Measurements from ENCODE around the gene L3MBTL4. TPM values are rescaled to one million over a fixed set of nuclear protein-coding genes. Genes with fewer than 3 reads are reported as not detected.

L3MBTL4 gene
- total RNA-seq, 1 experiment from 2014 or later = 1.4 TPM

GRCh38 chr18:6363216-6363615 lies 51.5 kb downstream of the L3MBTL4 start:
- no peak for TF ChIP-seq NR3C1 (CRISPR knock-in tag; conservative IDR thresholded peaks at IDR 0.05; ENCODE audit: low read depth)
- TF ChIP-seq IRF1 (CRISPR knock-in tag; IDR thresholded peaks at IDR 0.05) = no peak
- no peak for TF ChIP-seq ZNF317 (CRISPR knock-in tag; IDR thresholded peaks at IDR 0.05; ENCODE audit: borderline replicate concordance, low read depth)
- no peak for TF ChIP-seq RORB (CRISPR knock-in tag; IDR thresholded peaks at IDR 0.05)
- TF ChIP-seq JAZF1 (CRISPR knock-in tag; IDR thresholded peaks at IDR 0.05) = no peak
- no peak for TF ChIP-seq ZNF396 (CRISPR knock-in tag; IDR thresholded peaks at IDR 0.05; ENCODE audit: borderline replicate concordance)
- no peak for TF ChIP-seq E2F4 (CRISPR knock-in tag; IDR thresholded peaks at IDR 0.05; ENCODE audit: borderline replicate concordance, low read depth)
- POLR2A ChIA-PET = no interaction called here
- Mint-ChIP-seq H3K27ac (no peak overlapping the region), H3K27me3 (ENCODE audit: low read depth) (peaks cover 2% of the 10 kb centered on the region; the same call in 1 of the 2 replicates), H3K4me1 (peaks cover 39% of the 10 kb centered on the region), H3K36me3 (no peaks in the 10 kb centered on the region), H3K4me3 (no peak overlapping the region), H3K9me3 (no peaks in the 10 kb centered on the region)
- ATAC-seq (no peak), DNase-seq (ENCODE audit: low spot score) (no peak)
- CTCF ChIA-PET = interaction anchor here (1.1 kb wide), 1 partner anchor 144 kb away, joined by 4 read pairs; no protein-coding TSS in a partner anchor

- Mint-ChIP-seq H3K36me3 (no peaks in the 10 kb centered on the region), H3K27me3 (ENCODE audit: low read depth) (peaks cover 2% of the 10 kb centered on the region; the same call in 1 of the 2 replicates), H3K4me3 (no peak overlapping the region), H3K4me1 (peaks cover 40% of the 10 kb centered on the region), H3K27ac (no peak overlapping the region), H3K9me3 (no peaks in the 10 kb centered on the region)
- no peak for DNase-seq (ENCODE audit: low spot score)
- ATAC-seq = no peak
- CTCF ChIA-PET = interaction anchor here (1.1 kb wide), 1 partner anchor 143 kb away, joined by 4 read pairs; no protein-coding TSS in a partner anchor
- TF ChIP-seq ZBTB43 (CRISPR knock-in tag; IDR thresholded peaks at IDR 0.05) = no peak
- TF ChIP-seq ATF1 (CRISPR knock-in tag; IDR thresholded peaks at IDR 0.05) = no peak
- no peak for TF ChIP-seq SMAD3 (CRISPR knock-in tag; IDR thresholded peaks at IDR 0.05; ENCODE audit: borderline replicate concordance)
- TF ChIP-seq AFF4 (CRISPR knock-in tag; IDR thresholded peaks at IDR 0.05; ENCODE audit: borderline replicate concordance) = no peak
- TF ChIP-seq ZNF425 (CRISPR knock-in tag; conservative IDR thresholded peaks at IDR 0.05) = no peak
- TF ChIP-seq SP1 (CRISPR knock-in tag; conservative IDR thresholded peaks at IDR 0.05) = no peak
- TF ChIP-seq OVOL2 (CRISPR knock-in tag; IDR thresholded peaks at IDR 0.05; ENCODE audit: borderline replicate concordance) = no peak
- TF ChIP-seq NR1H2 (CRISPR knock-in tag; IDR thresholded peaks at IDR 0.05) = no peak
- POLR2A ChIA-PET = no interaction called here
Measured at GRCh38 chr18:6362559-6363129, 52.1 kb downstream of the L3MBTL4 start.

All from WTC11 (cell line).